Nephron (organoid): ENCODE results near the gene SYT7.
A peak's percentile ranks its signal among the peaks of the same experiment; 100 is the strongest.

ENCODE experiments used
- H3K27ac Mint-ChIP-seq, 3 experiments: 2 replicates each; pipeline ENCODE4 v1.8.0; 2020; ENCODE audit warnings: mixed read lengths in 3 of 3, mild to moderate bottlenecking in 2 of 3, moderate library complexity in 1 of 3
- H3K27me3 Mint-ChIP-seq: 2 replicates; pipeline ENCODE4 v1.8.0; 2021; ENCODE audit warnings: low read depth, mild to moderate bottlenecking, moderate library complexity, mixed read lengths
- H3K36me3 Mint-ChIP-seq: 2 replicates; pipeline ENCODE4 v1.8.0; 2020; ENCODE audit warnings: low read depth, mixed read lengths
- H3K4me1 Mint-ChIP-seq: 2 replicates; pipeline ENCODE4 v1.8.0; 2020; ENCODE audit warnings: mixed read lengths
- H3K4me3 Mint-ChIP-seq, 3 experiments: 2 replicates each; pipeline ENCODE4 v1.8.0; 2020; ENCODE audit warnings: mild to moderate bottlenecking in 3 of 3, mixed read lengths in 3 of 3, moderate library complexity in 2 of 3
- H3K9me3 Mint-ChIP-seq: 2 replicates; pipeline ENCODE4 v1.8.0; 2020; ENCODE audit warnings: mixed read lengths
- TF ChIP-seq, protein P1 (sequence below), 3 experiments: fragments of 200-600 bp; sonication (generic); IDR thresholded peaks; one replicate each; pipeline ENCODE4 v1.5.0; 2021; ENCODE audit warnings: antibody characterized with exemption in 3 of 3; ENCODE audit not compliant: unreplicated experiment in 3 of 3

Gene SYT7

DNA sequence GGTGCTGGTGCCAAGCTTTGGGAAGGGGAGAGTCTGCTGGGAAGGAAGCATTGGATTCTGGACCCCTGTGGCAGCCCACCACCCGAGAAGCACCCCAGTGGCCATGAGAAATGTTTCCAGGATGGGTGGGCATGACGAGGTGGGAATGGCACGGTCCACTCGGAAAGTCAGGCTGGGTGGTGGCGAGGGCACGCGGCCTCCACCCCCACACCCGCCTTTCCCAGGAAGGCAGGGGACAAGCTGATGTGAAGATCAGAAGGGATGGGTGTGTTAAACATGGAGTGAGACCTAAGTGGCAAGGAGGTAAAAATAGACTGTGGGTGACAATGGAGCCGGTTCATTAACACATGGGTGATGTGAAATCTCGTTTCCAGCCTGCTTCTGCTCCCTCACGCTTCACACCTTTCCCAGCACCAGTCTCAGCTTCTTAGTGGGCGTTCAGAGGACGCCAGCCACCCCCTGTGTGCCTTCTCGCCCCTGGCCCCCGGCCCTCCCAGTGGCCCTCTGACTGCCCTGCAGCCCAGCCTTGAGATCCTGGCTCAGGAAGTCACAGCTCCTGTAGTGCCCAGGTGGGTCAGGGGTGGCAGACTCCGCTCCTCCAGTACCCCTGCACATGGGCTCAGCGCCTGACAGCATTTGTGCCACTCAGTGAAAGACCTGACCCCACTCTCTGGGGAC, 44.7 kb downstream of the SYT7 start:
- TF ChIP-seq, protein P1, sequence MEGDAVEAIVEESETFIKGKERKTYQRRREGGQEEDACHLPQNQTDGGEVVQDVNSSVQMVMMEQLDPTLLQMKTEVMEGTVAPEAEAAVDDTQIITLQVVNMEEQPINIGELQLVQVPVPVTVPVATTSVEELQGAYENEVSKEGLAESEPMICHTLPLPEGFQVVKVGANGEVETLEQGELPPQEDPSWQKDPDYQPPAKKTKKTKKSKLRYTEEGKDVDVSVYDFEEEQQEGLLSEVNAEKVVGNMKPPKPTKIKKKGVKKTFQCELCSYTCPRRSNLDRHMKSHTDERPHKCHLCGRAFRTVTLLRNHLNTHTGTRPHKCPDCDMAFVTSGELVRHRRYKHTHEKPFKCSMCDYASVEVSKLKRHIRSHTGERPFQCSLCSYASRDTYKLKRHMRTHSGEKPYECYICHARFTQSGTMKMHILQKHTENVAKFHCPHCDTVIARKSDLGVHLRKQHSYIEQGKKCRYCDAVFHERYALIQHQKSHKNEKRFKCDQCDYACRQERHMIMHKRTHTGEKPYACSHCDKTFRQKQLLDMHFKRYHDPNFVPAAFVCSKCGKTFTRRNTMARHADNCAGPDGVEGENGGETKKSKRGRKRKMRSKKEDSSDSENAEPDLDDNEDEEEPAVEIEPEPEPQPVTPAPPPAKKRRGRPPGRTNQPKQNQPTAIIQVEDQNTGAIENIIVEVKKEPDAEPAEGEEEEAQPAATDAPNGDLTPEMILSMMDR (IDR thresholded peaks at IDR 0.05; ENCODE audit: unreplicated experiment in 3 of 3), result no peak
- Mint-ChIP-seq H3K9me3 (no peaks in the 10 kb centered on the region), H3K36me3 (no peaks in the 10 kb centered on the region), H3K27ac (peak overlapping the region in 1 of 3 experiments; percentile 44), H3K4me1 (peaks cover 50% of the 10 kb centered on the region), H3K27me3 (peaks cover 8% of the 10 kb centered on the region), H3K4me3 (peak overlapping the region in 1 of 3 experiments; percentile 59)

DNA sequence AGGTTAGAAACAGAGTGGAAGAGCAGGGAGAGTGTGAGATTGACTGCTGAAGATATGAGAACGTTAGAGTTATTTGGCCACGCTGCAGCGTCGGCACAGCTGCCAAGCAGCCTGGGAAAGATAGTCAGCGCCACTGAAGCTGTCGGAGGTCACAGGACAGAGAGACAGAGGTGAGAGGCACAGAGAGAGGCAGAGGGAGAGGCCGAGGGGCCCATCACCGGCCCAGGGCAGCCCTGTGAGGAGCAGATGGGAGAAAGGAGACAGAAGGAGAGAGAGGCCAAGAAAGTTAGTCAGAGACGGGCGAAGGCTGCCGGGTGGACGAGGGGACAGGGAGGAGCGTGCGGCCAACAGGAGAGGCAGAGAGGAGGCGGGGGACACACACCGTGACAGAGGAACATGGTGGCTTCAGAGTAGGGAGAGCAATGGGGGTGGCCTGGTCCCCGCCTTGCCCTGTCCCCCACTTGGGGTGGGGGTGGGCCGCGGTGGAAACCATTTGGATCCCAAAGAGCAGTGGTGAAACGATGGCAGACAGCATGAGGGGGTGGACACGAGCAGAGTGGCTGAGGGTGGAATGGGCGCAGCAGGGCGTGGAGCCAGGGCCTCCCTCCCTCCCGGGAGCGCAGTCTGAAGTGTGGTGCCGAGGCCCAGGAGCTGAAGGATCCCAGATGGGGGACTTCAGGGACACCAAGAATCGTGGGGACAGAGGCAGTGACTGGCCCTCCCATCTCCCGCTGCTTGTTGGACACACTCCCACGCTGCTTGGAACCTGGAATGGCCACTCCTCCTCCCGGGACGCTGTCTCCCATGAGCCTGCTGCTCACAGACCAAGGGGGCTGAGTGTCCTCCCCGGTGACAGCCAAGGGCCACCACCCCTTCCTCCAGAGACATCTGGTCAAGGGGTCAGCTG, 45.7 kb downstream of the SYT7 start:
- Mint-ChIP-seq H3K9me3 (no peaks in the 10 kb centered on the region), H3K4me1 (peaks cover 41% of the 10 kb centered on the region), H3K27ac (peak overlapping the region; percentile 35 to 40 (median 40)), H3K27me3 (peaks cover 8% of the 10 kb centered on the region), H3K36me3 (no peaks in the 10 kb centered on the region), H3K4me3 (peak overlapping the region; percentile 12 to 43 (median 19))
- TF ChIP-seq, protein P1 (IDR thresholded peaks at IDR 0.05; ENCODE audit: unreplicated experiment in 3 of 3), result no peak

GRCh38 chr11:61534025-61534932, 46.6 kb downstream of the SYT7 start:
- no peaks in the 10 kb centered on the region for H3K9me3 Mint-ChIP-seq
- TF ChIP-seq, protein P1 (IDR thresholded peaks at IDR 0.05; ENCODE audit: unreplicated experiment in 3 of 3), result no peak
- H3K27me3 Mint-ChIP-seq, result peaks cover 8% of the 10 kb centered on the region

DNA sequence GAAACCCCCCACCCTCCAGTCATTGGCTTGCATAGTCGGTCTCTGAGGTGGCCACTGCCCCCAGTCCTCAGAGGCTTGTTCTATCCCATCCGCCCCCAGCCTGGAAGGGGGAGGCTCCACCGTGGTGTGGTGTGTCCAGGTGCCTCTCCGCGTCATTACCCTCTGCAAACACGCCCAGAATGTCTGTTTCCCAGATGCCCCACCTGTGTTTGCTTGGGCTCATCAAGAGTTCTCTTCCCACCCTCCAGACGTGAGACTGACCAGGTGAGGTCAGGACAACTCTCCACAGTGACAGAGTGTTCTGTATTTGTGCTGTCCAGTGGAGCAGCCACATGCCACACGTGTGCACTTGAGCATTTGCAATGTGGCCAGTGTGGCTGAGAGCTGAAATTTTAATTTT, 47.5 kb downstream of the SYT7 start:
- H3K4me1 Mint-ChIP-seq, result peaks cover 33% of the 10 kb centered on the region
- peaks cover 4% of the 10 kb centered on the region for H3K27me3 Mint-ChIP-seq
- no peak overlapping the region for H3K4me3 Mint-ChIP-seq
- H3K27ac Mint-ChIP-seq, result no peak overlapping the region
- TF ChIP-seq, protein P1 (IDR thresholded peaks at IDR 0.05; ENCODE audit: unreplicated experiment in 3 of 3), result no peak
- no peaks in the 10 kb centered on the region for H3K9me3 Mint-ChIP-seq
- H3K36me3 Mint-ChIP-seq, result no peaks in the 10 kb centered on the region

More at GRCh38 chr11:61534025-61534932, 46.6 kb downstream of the SYT7 start:
- Mint-ChIP-seq H3K36me3 (no peaks in the 10 kb centered on the region), H3K4me3 (no peak overlapping the region), H3K27ac (peak overlapping the region; percentile 35 to 40 (median 40)), H3K4me1 (peaks cover 35% of the 10 kb centered on the region)

DNA sequence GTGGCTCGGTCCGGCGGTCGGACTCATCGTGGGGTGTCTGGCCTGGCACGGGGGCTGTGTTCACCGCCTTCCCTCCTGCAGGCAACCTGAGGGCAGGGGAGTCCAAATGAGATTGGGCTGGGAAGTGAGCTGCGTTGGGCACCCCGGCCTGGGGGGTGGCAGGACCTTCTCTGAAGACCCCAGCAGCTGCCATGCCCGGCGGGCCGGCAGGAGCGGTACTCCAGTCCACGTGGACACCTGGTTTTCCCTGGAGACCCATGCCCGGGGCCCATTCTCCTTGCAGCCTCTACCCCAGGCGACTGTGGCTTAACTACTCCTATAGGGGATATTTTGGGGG, 47.9 kb downstream of the SYT7 start:
- no peaks in the 10 kb centered on the region for H3K36me3 Mint-ChIP-seq
- H3K27ac Mint-ChIP-seq, result no peak overlapping the region
- H3K27me3 Mint-ChIP-seq, result peaks cover 4% of the 10 kb centered on the region
- H3K4me1 Mint-ChIP-seq, result peaks cover 31% of the 10 kb centered on the region
- no peaks in the 10 kb centered on the region for H3K9me3 Mint-ChIP-seq
- H3K4me3 Mint-ChIP-seq, result no peak overlapping the region
- TF ChIP-seq, protein P1 (IDR thresholded peaks at IDR 0.05; ENCODE audit: unreplicated experiment in 3 of 3), result no peak
